OCI-LY3 (cell line): ENCODE results near the gene RERE.
"Not testable (repeated sequence)": the region's sequence is repeated elsewhere in the genome, so short reads cannot be mapped to it uniquely, and the experiment has no call there.

ENCODE experiments used
- H2AFZ ChIP-seq: fragments of 200-600, 300-600 bp; shearing (Covaris generic); 2 replicates; pipeline ENCODE4 v1.6.0; 2014; ENCODE audit warnings: antibody characterized with exemption, low read depth, low read length
- H3K27ac ChIP-seq: fragments of 200-600, 300-600 bp; sonication (generic); 2 replicates; pipeline ENCODE4 v1.5.1; 2014; ENCODE audit warnings: mild to moderate bottlenecking, low read length, moderate library complexity, mixed read lengths
- H3K27me3 ChIP-seq: fragments of 200-600, 300-600 bp; sonication (generic); 2 replicates; pipeline ENCODE4 v1.6.1; 2014; ENCODE audit warnings: low read depth, low read length, mixed read lengths
- H3K36me3 ChIP-seq: fragments of 200-600, 300-600 bp; sonication (generic); replicated peaks from 2 replicates; pipeline ENCODE3; 2014; ENCODE audit warnings: low read depth, low read length, mixed read lengths
- H3K4me1 ChIP-seq: fragments of 300-600, 200-600 bp; sonication (generic); 2 replicates; pipeline ENCODE4 v1.6.1; 2014; ENCODE audit warnings: low read length, mixed read lengths
- H3K4me2 ChIP-seq: fragments of 200-600, 300-600 bp; sonication (generic); 2 replicates; pipeline ENCODE4 v1.6.1; 2014; ENCODE audit warnings: low read length, mixed read lengths
- H3K4me3 ChIP-seq: fragments of 300-600, 200-600 bp; sonication (generic); 2 replicates; pipeline ENCODE4 v1.5.1; 2014; ENCODE audit warnings: antibody characterized with exemption, mild to moderate bottlenecking, low read length, moderate library complexity
- H3K79me2 ChIP-seq: fragments of 300-600, 200-600 bp; shearing (Covaris generic); 2 replicates; pipeline ENCODE4 v1.6.1; 2014; ENCODE audit warnings: mild to moderate bottlenecking, low read length, mixed read lengths
- H3K9ac ChIP-seq: fragments of 300-600, 200-600 bp; shearing (Covaris generic); 2 replicates; pipeline ENCODE4 v1.6.0; 2014; ENCODE audit warnings: mild to moderate bottlenecking, low read length, moderate library complexity
- H3K9me3 ChIP-seq: fragments of 200-600, 300-600 bp; shearing (Covaris generic); 2 replicates; pipeline ENCODE4 v1.6.1; 2014; ENCODE audit warnings: low read length, mixed read lengths; ENCODE audit not compliant: insufficient read depth
- H4K20me1 ChIP-seq: fragments of 200-600, 300-600 bp; sonication (generic); 2 replicates; pipeline ENCODE4 v1.6.1; 2016; ENCODE audit warnings: low read length, mixed read lengths; ENCODE audit not compliant: insufficient read depth
- CTCF ChIP-seq: fragments of 200-600, 300-600 bp; sonication (generic); IDR thresholded peaks from 2 replicates; pipeline ENCODE4 v1.5.1; 2014; ENCODE audit warnings: antibody characterized with exemption, low read length, low read depth
- EZH2phosphoT487 ChIP-seq: fragments of 200-600 bp; shearing (Covaris generic); IDR thresholded peaks from 2 replicates; pipeline ENCODE4 v1.6.1; 2018; ENCODE audit warnings: antibody characterized with exemption, mixed run types, low read depth

The RERE gene

GRCh38 chr1:8595941-8596340 is 221.5 kb downstream of the RERE start:
- Histone ChIP-seq H3K9me3 (no peaks in the 10 kb centered on the region), H3K27me3 (no peaks in the 10 kb centered on the region), H3K4me1 (peaks cover 6% of the 10 kb centered on the region), H3K27ac (no peak overlapping the region), H3K79me2 (0 out of 2 replicates have a peak, but pooled peaks cover 3% of the 10 kb centered on the region), H4K20me1 (no peaks in the 10 kb centered on the region), H3K9ac (no peak overlapping the region), H3K4me2 (no peak overlapping the region), H2AFZ (no peak overlapping the region), H3K36me3 (no peaks in the 10 kb centered on the region), H3K4me3 (no peak overlapping the region)
- TF ChIP-seq EZH2phosphoT487 (no peak), CTCF (no peak)

DNA sequence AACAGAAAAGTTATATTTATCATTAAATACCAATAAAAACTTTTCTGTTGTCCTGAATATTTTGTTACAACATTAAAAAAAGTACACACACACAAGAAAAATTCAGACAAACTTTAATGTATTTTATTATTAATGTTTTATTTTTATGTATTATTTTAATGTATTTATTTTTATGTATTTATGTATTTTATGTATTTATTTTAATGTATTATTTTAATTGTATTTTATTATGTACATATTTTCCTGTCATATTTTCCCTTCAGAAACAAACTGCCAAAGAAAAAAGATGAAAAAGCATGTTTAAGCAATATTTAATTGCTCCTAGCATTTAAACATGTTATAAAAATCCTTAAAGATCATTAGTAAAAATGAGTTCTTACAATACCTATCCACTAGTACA is 222.1 kb downstream of the RERE start:
- Histone ChIP-seq H3K79me2 (0 out of 2 replicates have a peak, but pooled peaks cover 3% of the 10 kb centered on the region), H3K9me3 (no peaks in the 10 kb centered on the region), H3K27me3 (no peaks in the 10 kb centered on the region), H3K27ac (no peak overlapping the region), H4K20me1 (no peaks in the 10 kb centered on the region), H3K4me3 (no peak overlapping the region), H3K36me3 (no peaks in the 10 kb centered on the region), H2AFZ (no peak overlapping the region), H3K4me2 (no peak overlapping the region), H3K4me1 (peaks cover 6% of the 10 kb centered on the region), H3K9ac (no peak overlapping the region)
- no peak for TF ChIP-seq EZH2phosphoT487
- TF ChIP-seq CTCF, result no peak

DNA sequence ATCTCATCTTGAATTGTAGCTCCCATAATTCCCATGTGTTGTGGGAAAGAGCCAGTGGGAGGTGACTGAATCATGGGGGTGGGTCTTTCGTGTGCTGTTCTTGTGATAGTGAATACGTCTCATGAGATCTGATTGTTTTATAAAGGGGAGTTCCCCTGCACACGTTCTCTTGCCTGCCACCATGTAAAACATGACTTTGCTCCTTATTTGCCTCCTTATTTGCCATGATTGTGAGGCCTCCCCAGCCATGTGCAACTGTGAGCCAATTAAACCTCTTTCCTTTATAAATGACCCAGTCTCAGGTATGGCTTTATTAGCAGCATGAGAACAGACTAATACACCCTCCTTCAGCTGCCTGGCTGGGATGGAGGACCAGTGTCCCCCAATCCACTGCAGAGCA is 224.1 kb downstream of the RERE start:
- H3K4me3 ChIP-seq, H2AFZ ChIP-seq, H3K4me2 ChIP-seq, H3K4me1 ChIP-seq, H3K27ac ChIP-seq, H3K79me2 ChIP-seq, H4K20me1 ChIP-seq, H3K9ac ChIP-seq, H3K36me3 ChIP-seq, H3K27me3 ChIP-seq, H3K9me3 ChIP-seq: not testable (repeated sequence)

DNA sequence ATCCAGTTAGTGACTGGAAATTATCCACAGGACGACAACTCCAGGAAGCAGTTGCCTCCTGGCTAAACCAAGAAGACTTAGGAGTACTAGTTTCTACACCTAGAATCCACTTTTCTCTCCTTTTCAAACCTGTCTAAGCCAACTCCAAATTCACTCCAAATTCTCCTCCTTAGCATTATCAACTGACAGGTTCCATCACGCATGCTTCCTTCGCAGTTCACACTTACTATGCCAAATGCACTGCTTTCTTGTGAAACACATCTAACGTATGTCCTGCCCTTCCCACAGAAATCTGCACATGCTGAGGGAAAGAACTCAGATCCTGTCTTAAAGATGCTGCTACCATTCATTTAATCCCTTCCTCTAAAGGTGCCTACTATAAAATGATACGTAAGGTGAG is 225.9 kb downstream of the RERE start:
- no peak overlapping the region for H2AFZ ChIP-seq
- H3K9ac ChIP-seq, result no peak overlapping the region
- no peak for TF ChIP-seq CTCF
- no peaks in the 10 kb centered on the region for H3K27me3 ChIP-seq
- H3K9me3 ChIP-seq, result no peaks in the 10 kb centered on the region
- H3K4me1 ChIP-seq, result peaks cover 17% of the 10 kb centered on the region
- no peak overlapping the region for H3K4me2 ChIP-seq
- no peak overlapping the region for H3K4me3 ChIP-seq
- 0 out of 2 replicates have a peak, but pooled peaks cover 3% of the 10 kb centered on the region for H3K79me2 ChIP-seq
- H3K36me3 ChIP-seq, result no peaks in the 10 kb centered on the region
- no peaks in the 10 kb centered on the region for H4K20me1 ChIP-seq
- no peak overlapping the region for H3K27ac ChIP-seq
